ENCODE data around the gene CFB. TPM values are rescaled to one million over a fixed set of nuclear protein-coding genes. Genes with fewer than 3 reads are reported as not detected.

Gene CFB
- total and polyA plus RNA-seq, 2 of the 13 experiments (the other 11 are each of a cell fraction or from before 2014, with no cell fraction given), result 171 to 513 TPM

DNA sequence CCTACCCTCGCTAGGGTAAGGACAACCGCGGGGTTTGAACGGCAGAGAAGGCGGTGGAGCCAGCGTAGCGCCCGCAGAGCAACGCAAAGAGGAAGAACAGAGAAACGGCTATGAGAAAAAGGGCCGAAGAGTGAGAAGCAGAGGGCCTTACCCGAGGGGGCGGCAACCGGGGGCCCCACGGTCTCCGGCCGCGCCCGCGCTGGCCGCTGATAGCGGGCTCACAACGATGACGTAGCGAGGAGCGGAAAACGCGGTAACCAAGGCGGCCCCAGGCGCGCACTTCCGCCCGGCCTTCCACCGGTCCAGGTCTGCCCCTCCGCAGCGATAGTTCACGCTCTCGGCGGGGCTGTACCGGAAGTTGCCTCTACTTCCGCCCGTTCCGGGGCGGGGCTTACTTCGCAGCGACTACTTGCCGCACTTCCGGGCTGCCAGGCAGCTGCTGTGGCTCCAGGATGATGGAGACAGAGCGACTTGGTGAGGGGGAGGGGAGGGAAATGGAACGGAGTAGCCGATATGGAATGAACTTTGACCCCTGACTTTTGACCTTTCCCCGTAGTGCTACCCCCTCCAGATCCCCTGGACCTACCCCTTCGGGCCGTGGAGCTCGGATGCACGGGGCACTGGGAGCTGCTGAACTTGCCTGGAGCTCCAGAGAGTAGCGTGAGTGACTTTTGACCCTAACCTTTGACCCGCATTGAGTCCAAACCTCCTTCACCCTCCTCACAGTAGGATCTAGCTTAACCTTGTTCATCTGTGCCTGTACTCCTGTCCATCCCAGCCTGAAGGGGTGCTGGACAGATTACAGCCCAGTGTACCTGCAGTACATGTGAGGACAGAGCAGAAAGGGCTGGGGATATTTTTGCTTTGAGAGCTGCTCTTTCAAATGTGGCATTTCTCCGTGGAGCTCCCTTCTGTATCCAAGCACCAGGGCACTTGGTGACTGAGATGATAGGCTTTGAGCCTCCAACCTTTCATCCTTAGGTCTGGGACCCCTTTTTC lies 13.1 kb downstream of the CFB start, which contains the start of the genes NELFE and SKIC2 (continued):
- TF ChIP-seq ATRX (CRISPR knock-in tag; IDR thresholded peaks at IDR 0.05; ENCODE audit: borderline replicate concordance), result no peak
- TF ChIP-seq, protein P1, sequence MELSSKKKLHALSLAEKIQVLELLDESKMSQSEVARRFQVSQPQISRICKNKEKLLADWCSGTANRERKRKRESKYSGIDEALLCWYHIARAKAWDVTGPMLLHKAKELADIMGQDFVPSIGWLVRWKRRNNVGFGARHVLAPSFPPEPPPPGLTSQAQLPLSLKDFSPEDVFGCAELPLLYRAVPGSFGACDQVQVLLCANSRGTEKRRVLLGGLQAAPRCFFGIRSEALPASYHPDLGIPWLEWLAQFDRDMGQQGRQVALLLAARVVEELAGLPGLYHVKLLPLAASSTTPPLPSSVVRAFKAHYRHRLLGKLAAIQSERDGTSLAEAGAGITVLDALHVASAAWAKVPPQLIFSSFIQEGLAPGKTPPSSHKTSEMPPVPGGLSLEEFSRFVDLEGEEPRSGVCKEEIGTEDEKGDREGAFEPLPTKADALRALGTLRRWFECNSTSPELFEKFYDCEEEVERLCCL (CRISPR knock-in tag; IDR thresholded peaks at IDR 0.05; ENCODE audit: borderline replicate concordance), result no peak
- TF ChIP-seq HDAC1 (CRISPR knock-in tag; IDR thresholded peaks at IDR 0.05), result peak; percentile 99
- TF ChIP-seq, protein P2, sequence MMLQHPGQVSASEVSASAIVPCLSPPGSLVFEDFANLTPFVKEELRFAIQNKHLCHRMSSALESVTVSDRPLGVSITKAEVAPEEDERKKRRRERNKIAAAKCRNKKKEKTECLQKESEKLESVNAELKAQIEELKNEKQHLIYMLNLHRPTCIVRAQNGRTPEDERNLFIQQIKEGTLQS (CRISPR knock-in tag; IDR thresholded peaks at IDR 0.05), result peak; percentile 11; the same call in 1 of the 2 replicates
- no peak for TF ChIP-seq TCF7L2 (IDR thresholded peaks at IDR 0.05; ENCODE audit: low read depth, low read length)
- TF ChIP-seq TARDBP (CRISPR knock-in tag; IDR thresholded peaks at IDR 0.05), result peak; percentile 88
- no peak; the same call in 1 of the 2 replicates for TF ChIP-seq ZNF484 (CRISPR knock-in tag; IDR thresholded peaks at IDR 0.05; ENCODE audit: borderline replicate concordance, low read depth)
- peak; percentile 100 for TF ChIP-seq NR2F6 (IDR thresholded peaks at IDR 0.05)
- TF ChIP-seq NR2F6 (CRISPR knock-in tag; IDR thresholded peaks at IDR 0.05), result peak; percentile 98
- TF ChIP-seq, protein P3, sequence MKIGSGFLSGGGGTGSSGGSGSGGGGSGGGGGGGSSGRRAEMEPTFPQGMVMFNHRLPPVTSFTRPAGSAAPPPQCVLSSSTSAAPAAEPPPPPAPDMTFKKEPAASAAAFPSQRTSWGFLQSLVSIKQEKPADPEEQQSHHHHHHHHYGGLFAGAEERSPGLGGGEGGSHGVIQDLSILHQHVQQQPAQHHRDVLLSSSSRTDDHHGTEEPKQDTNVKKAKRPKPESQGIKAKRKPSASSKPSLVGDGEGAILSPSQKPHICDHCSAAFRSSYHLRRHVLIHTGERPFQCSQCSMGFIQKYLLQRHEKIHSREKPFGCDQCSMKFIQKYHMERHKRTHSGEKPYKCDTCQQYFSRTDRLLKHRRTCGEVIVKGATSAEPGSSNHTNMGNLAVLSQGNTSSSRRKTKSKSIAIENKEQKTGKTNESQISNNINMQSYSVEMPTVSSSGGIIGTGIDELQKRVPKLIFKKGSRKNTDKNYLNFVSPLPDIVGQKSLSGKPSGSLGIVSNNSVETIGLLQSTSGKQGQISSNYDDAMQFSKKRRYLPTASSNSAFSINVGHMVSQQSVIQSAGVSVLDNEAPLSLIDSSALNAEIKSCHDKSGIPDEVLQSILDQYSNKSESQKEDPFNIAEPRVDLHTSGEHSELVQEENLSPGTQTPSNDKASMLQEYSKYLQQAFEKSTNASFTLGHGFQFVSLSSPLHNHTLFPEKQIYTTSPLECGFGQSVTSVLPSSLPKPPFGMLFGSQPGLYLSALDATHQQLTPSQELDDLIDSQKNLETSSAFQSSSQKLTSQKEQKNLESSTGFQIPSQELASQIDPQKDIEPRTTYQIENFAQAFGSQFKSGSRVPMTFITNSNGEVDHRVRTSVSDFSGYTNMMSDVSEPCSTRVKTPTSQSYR (CRISPR knock-in tag; IDR thresholded peaks at IDR 0.05; ENCODE audit: borderline replicate concordance), result peak; percentile 97
- no peak for TF ChIP-seq HNRNPUL1 (IDR thresholded peaks at IDR 0.05; ENCODE audit: low read depth, low read length)
- TF ChIP-seq, protein P4, sequence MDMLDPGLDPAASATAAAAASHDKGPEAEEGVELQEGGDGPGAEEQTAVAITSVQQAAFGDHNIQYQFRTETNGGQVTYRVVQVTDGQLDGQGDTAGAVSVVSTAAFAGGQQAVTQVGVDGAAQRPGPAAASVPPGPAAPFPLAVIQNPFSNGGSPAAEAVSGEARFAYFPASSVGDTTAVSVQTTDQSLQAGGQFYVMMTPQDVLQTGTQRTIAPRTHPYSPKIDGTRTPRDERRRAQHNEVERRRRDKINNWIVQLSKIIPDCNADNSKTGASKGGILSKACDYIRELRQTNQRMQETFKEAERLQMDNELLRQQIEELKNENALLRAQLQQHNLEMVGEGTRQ (IDR thresholded peaks at IDR 0.05; ENCODE audit: low read depth, low read length), result no peak
- TF ChIP-seq, protein P4 (CRISPR knock-in tag; IDR thresholded peaks at IDR 0.05; ENCODE audit: borderline replicate concordance), result no peak; the same call in 1 of the 2 replicates
- peak; percentile 81 for TF ChIP-seq ZFP36L1 (CRISPR knock-in tag; IDR thresholded peaks at IDR 0.05)
- no peak for TF ChIP-seq SRSF4 (IDR thresholded peaks at IDR 0.05; ENCODE audit: low read depth, low read length, poor library complexity, severe bottlenecking)
- TF ChIP-seq TCF7 (IDR thresholded peaks at IDR 0.05; ENCODE audit: low read depth), result no peak
- TF ChIP-seq, protein P5, sequence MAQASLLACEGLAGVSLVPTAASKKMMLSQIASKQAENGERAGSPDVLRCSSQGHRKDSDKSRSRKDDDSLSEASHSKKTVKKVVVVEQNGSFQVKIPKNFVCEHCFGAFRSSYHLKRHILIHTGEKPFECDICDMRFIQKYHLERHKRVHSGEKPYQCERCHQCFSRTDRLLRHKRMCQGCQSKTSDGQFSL (CRISPR knock-in tag; IDR thresholded peaks at IDR 0.05), result peak; percentile 82
- TF ChIP-seq ZFP36L2 (CRISPR knock-in tag; IDR thresholded peaks at IDR 0.05), result no peak
- TF ChIP-seq ZNF326 (CRISPR knock-in tag; IDR thresholded peaks at IDR 0.05; ENCODE audit: borderline replicate concordance), result no peak
- peak; percentile 83; the same call in 1 of the 2 replicates for TF ChIP-seq RCOR2 (CRISPR knock-in tag; IDR thresholded peaks at IDR 0.05)
